Measurements from ENCODE around the gene IL33. TPM values are rescaled to one million over a fixed set of nuclear protein-coding genes. Genes with fewer than 3 reads are reported as not detected.

IL33 gene
- total RNA-seq, 1 donor from 2014 or later, result 0.84 TPM

DNA sequence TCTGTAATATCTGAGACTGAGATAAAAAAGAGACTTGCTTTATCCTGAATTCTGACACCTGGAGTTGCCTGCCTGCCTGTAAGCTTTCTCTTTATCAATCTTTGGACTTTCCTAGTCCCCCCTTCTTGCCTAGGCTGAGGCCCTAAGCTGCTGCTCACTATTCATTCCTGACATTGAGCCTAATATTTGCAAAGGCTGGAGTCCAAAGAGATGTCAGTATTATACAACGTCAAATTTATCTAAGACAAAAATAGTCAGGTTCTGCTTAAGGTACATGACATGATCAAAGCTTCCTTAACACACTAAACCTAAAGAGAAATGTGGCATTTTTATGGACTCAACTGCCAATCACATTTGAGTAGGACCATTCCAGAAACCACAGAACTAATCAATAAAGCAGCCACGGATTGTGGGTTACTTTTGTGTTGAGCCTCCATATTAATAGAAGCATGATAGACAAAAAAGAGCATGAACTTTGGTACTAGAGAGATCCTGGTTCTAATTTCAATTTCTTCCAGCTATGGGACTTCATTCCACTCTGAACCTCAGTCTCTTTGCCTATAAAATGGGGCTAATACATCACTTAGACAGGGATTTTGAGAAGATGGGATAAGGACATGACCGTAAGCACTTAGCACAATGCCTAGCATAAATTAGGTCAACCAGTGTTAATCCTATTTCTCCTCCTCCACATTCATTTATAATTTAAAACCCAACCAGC is 56.1 kb downstream of the IL33 start:
- H3K27me3 ChIP-seq (ENCODE audit: control insufficient read depth, insufficient read depth, low read length), result no peaks in the 10 kb centered on the region
- DNase-seq (ENCODE audit: low read depth), result no peak
- no peaks in the 10 kb centered on the region for H3K36me3 ChIP-seq (ENCODE audit: control insufficient read depth, insufficient read depth, low read length)
- no peak overlapping the region for H3K4me3 ChIP-seq (ENCODE audit: low read depth, low read length)
- no peak for TF ChIP-seq CTCF (IDR thresholded peaks at IDR 0.05; ENCODE audit: insufficient read depth, low read length, poor library complexity, severe bottlenecking)

GRCh38 chr9:6272229-6272598 is 56.6 kb downstream of the IL33 start:
- no peak overlapping the region for H3K4me3 ChIP-seq (ENCODE audit: low read depth, low read length)
- H3K36me3 ChIP-seq (ENCODE audit: control insufficient read depth, insufficient read depth, low read length), result no peaks in the 10 kb centered on the region
- no peak for TF ChIP-seq CTCF (IDR thresholded peaks at IDR 0.05; ENCODE audit: insufficient read depth, low read length, poor library complexity, severe bottlenecking)
- H3K27me3 ChIP-seq (ENCODE audit: control insufficient read depth, insufficient read depth, low read length), result no peaks in the 10 kb centered on the region
- peak; percentile 4 for DNase-seq (ENCODE audit: low read depth)

GRCh38 chr9:6277417-6277816 is 61.8 kb downstream of the IL33 start:
- Histone ChIP-seq H3K36me3 (ENCODE audit: control insufficient read depth, insufficient read depth, low read length) (no peaks in the 10 kb centered on the region), H3K27me3 (ENCODE audit: control insufficient read depth, insufficient read depth, low read length) (no peaks in the 10 kb centered on the region), H3K4me3 (ENCODE audit: low read depth, low read length) (no peak overlapping the region)
- no peak for DNase-seq (ENCODE audit: low read depth)
- TF ChIP-seq CTCF (IDR thresholded peaks at IDR 0.05; ENCODE audit: insufficient read depth, low read length, poor library complexity, severe bottlenecking), result no peak

- Histone ChIP-seq H3K4me3 (ENCODE audit: low read depth, low read length) (no peak overlapping the region), H3K27me3 (ENCODE audit: control insufficient read depth, insufficient read depth, low read length) (no peaks in the 10 kb centered on the region), H3K36me3 (ENCODE audit: control insufficient read depth, insufficient read depth, low read length) (no peaks in the 10 kb centered on the region)
- no peak for TF ChIP-seq CTCF (IDR thresholded peaks at IDR 0.05; ENCODE audit: insufficient read depth, low read length, poor library complexity, severe bottlenecking)
- no peak for DNase-seq (ENCODE audit: low read depth)
Observed at GRCh38 chr9:6301858-6302257, 86.3 kb downstream of the IL33 start.

DNA sequence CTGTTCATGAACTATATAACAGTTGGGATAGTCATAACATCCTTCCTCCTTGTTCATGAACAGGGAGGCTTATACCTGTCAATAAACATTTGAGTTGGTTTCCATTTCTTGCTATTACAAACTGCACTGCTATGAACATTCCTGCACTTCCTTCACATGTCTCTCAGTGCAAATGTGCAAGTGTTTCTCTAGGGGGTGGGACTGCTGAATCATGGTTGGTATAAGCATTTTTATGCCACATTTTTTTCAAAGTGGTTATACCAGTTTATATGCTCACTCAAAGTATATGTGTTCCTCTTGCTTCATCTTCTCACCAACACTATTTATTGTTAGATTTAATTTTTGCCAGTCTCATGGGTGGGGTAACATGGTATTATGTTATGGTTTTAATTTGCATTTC is 86.8 kb downstream of the IL33 start:
- TF ChIP-seq CTCF (IDR thresholded peaks at IDR 0.05; ENCODE audit: insufficient read depth, low read length, poor library complexity, severe bottlenecking), result no peak
- Histone ChIP-seq H3K27me3 (ENCODE audit: control insufficient read depth, insufficient read depth, low read length) (no peaks in the 10 kb centered on the region), H3K4me3 (ENCODE audit: low read depth, low read length) (no peak overlapping the region), H3K36me3 (ENCODE audit: control insufficient read depth, insufficient read depth, low read length) (no peaks in the 10 kb centered on the region)
- peak; percentile 19 for DNase-seq (ENCODE audit: low read depth)

GRCh38 chr9:6304232-6304631 is 88.6 kb downstream of the IL33 start:
- DNase-seq (ENCODE audit: low read depth), result no peak
- no peak for TF ChIP-seq CTCF (IDR thresholded peaks at IDR 0.05; ENCODE audit: insufficient read depth, low read length, poor library complexity, severe bottlenecking)
- Histone ChIP-seq H3K27me3 (ENCODE audit: control insufficient read depth, insufficient read depth, low read length) (no peaks in the 10 kb centered on the region), H3K36me3 (ENCODE audit: control insufficient read depth, insufficient read depth, low read length) (no peaks in the 10 kb centered on the region), H3K4me3 (ENCODE audit: low read depth, low read length) (no peak overlapping the region)
